ENCODE measurements around the gene RAB8A. TPM values are rescaled to one million over a fixed set of nuclear protein-coding genes. Genes with fewer than 3 reads are reported as not detected.
"Not testable (repeated sequence)": the region's sequence is repeated elsewhere in the genome, so short reads cannot be mapped to it uniquely, and the experiment has no call there.

Gene RAB8A
- total RNA-seq, 1 donor from 2014 or later = 60.6 TPM

GRCh38 chr19:16094360-16095070 lies 17.2 kb upstream of the RAB8A start:
- no peak for DNase-seq (ENCODE audit: low spot score)
- peak overlapping the region; percentile 10 for H3K27ac Mint-ChIP-seq (ENCODE audit: unreplicated experiment)
- H3K27me3 Mint-ChIP-seq (ENCODE audit: unreplicated experiment) = peaks cover 4% of the 10 kb centered on the region
- H3K9me3 Mint-ChIP-seq (ENCODE audit: unreplicated experiment) = no peaks in the 10 kb centered on the region
- TF ChIP-seq CTCF (IDR thresholded peaks at IDR 0.05; ENCODE audit: unreplicated experiment) = no peak
- H3K4me3 Mint-ChIP-seq (ENCODE audit: unreplicated experiment) = no peak overlapping the region
- H3K36me3 Mint-ChIP-seq (ENCODE audit: low read depth, unreplicated experiment) = peaks cover 62% of the 10 kb centered on the region
- H3K4me1 Mint-ChIP-seq (ENCODE audit: unreplicated experiment) = no peaks in the 10 kb centered on the region

- Mint-ChIP-seq H3K9me3 (ENCODE audit: unreplicated experiment) (no peaks in the 10 kb centered on the region), H3K4me1 (ENCODE audit: unreplicated experiment) (no peaks in the 10 kb centered on the region), H3K27me3 (ENCODE audit: unreplicated experiment) (peaks cover 4% of the 10 kb centered on the region), H3K36me3 (ENCODE audit: low read depth, unreplicated experiment) (peaks cover 62% of the 10 kb centered on the region), H3K4me3 (ENCODE audit: unreplicated experiment) (peak overlapping the region; percentile 72), H3K27ac (ENCODE audit: unreplicated experiment) (peak overlapping the region; percentile 10)
- no peak for DNase-seq (ENCODE audit: low spot score)
- TF ChIP-seq CTCF (IDR thresholded peaks at IDR 0.05; ENCODE audit: unreplicated experiment) = no peak
Measured at GRCh38 chr19:16095071-16095571, 16.6 kb upstream of the RAB8A start.

- peaks cover 61% of the 10 kb centered on the region for H3K36me3 Mint-ChIP-seq (ENCODE audit: low read depth, unreplicated experiment)
- no peaks in the 10 kb centered on the region for H3K9me3 Mint-ChIP-seq (ENCODE audit: unreplicated experiment)
- no peaks in the 10 kb centered on the region for H3K4me1 Mint-ChIP-seq (ENCODE audit: unreplicated experiment)
- DNase-seq (ENCODE audit: low spot score) = no peak
- H3K27ac Mint-ChIP-seq (ENCODE audit: unreplicated experiment) = no peak overlapping the region
- TF ChIP-seq CTCF (IDR thresholded peaks at IDR 0.05; ENCODE audit: unreplicated experiment) = no peak
- H3K27me3 Mint-ChIP-seq (ENCODE audit: unreplicated experiment) = peaks cover 4% of the 10 kb centered on the region
- peak overlapping the region; percentile 74 for H3K4me3 Mint-ChIP-seq (ENCODE audit: unreplicated experiment)
Measured at GRCh38 chr19:16096280-16096855, 15.3 kb upstream of the RAB8A start.

GRCh38 chr19:16098416-16098768 lies 13.3 kb upstream of the RAB8A start:
- no peak for DNase-seq (ENCODE audit: low spot score)
- peak overlapping the region; percentile 18 for H3K27ac Mint-ChIP-seq (ENCODE audit: unreplicated experiment)
- no peaks in the 10 kb centered on the region for H3K9me3 Mint-ChIP-seq (ENCODE audit: unreplicated experiment)
- H3K4me3 Mint-ChIP-seq (ENCODE audit: unreplicated experiment) = no peak overlapping the region
- no peak for TF ChIP-seq CTCF (IDR thresholded peaks at IDR 0.05; ENCODE audit: unreplicated experiment)
- peaks cover 7% of the 10 kb centered on the region for H3K27me3 Mint-ChIP-seq (ENCODE audit: unreplicated experiment)
- H3K4me1 Mint-ChIP-seq (ENCODE audit: unreplicated experiment) = no peaks in the 10 kb centered on the region
- peaks cover 59% of the 10 kb centered on the region for H3K36me3 Mint-ChIP-seq (ENCODE audit: low read depth, unreplicated experiment)

- Mint-ChIP-seq H3K4me3 (ENCODE audit: unreplicated experiment) (peak overlapping the region; percentile 77), H3K4me1 (ENCODE audit: unreplicated experiment) (no peaks in the 10 kb centered on the region), H3K9me3 (ENCODE audit: unreplicated experiment) (no peaks in the 10 kb centered on the region), H3K36me3 (ENCODE audit: low read depth, unreplicated experiment) (peaks cover 57% of the 10 kb centered on the region), H3K27me3 (ENCODE audit: unreplicated experiment) (peaks cover 6% of the 10 kb centered on the region), H3K27ac (ENCODE audit: unreplicated experiment) (no peak overlapping the region)
- TF ChIP-seq CTCF (IDR thresholded peaks at IDR 0.05; ENCODE audit: unreplicated experiment) = no peak
- no peak for DNase-seq (ENCODE audit: low spot score)
Measured at GRCh38 chr19:16098821-16099220, 12.9 kb upstream of the RAB8A start.

GRCh38 chr19:16099314-16099965 lies 12.2 kb upstream of the RAB8A start:
- H3K27ac Mint-ChIP-seq (ENCODE audit: unreplicated experiment); H3K9me3 Mint-ChIP-seq (ENCODE audit: unreplicated experiment); H3K27me3 Mint-ChIP-seq (ENCODE audit: unreplicated experiment): not testable (repeated sequence)

More at GRCh38 chr19:16099314-16099965, 12.2 kb upstream of the RAB8A start:
- Mint-ChIP-seq H3K4me3 (ENCODE audit: unreplicated experiment) (peak overlapping the region; percentile 68), H3K36me3 (ENCODE audit: low read depth, unreplicated experiment) (peaks cover 56% of the 10 kb centered on the region)
- DNase-seq (ENCODE audit: low spot score); H3K4me1 Mint-ChIP-seq (ENCODE audit: unreplicated experiment): not testable (repeated sequence)
